D341Med (cell line): ENCODE data around the gene CDK13.

Experiments
- DNase-seq: peaks from one replicate; pipeline ENCODE4 v3.0.0; 2012; ENCODE audit warnings: low spot score

CDK13 gene

DNA sequence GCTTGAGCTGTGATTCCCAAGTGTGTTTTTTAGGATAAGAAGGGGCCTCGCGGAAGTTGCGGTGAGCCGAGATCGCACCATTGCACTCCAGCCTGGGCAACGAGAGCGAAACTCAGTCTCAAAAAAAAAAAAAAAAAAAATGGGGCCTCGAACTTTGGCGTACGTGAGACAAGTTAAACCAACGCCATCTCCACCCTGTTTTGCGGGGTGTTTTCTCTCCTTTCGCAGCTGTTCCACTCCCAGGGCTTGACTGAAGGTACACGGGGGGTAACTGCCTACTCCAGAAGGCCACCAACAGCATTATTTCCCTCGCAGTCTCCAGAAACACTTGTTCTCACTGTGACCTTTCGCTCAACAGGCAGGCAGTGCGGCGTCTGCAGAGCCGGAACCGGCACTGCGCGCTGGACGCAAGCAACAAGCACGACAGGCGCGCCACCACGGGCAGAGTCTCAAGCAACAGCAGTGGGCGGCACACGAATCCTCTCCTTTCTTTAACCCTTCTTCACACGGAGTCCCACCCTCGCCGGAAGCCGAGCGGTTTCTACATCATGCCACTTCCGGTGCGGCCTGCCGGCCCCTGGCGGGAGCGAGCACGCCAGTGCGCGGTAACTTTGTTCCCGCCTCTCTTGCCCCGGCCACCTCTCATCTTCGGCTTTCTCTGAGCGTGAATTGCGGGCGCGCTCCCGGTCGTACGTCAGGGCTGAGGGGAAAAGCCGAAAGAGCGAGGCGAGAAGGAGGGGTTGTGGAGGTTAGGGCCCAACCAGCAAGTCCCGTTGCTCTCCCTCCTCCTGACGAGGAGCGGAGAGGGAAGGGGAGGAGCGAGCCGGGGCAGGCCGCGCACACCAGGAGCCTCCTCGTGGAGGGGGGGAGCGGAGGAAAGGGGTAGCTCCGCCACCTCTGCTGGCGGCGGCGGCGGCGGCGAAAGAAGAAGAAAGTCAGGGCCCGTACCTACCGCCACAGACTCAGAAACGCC is 814 bp upstream of the CDK13 start:
- DNase-seq: peak; percentile 93

DNA sequence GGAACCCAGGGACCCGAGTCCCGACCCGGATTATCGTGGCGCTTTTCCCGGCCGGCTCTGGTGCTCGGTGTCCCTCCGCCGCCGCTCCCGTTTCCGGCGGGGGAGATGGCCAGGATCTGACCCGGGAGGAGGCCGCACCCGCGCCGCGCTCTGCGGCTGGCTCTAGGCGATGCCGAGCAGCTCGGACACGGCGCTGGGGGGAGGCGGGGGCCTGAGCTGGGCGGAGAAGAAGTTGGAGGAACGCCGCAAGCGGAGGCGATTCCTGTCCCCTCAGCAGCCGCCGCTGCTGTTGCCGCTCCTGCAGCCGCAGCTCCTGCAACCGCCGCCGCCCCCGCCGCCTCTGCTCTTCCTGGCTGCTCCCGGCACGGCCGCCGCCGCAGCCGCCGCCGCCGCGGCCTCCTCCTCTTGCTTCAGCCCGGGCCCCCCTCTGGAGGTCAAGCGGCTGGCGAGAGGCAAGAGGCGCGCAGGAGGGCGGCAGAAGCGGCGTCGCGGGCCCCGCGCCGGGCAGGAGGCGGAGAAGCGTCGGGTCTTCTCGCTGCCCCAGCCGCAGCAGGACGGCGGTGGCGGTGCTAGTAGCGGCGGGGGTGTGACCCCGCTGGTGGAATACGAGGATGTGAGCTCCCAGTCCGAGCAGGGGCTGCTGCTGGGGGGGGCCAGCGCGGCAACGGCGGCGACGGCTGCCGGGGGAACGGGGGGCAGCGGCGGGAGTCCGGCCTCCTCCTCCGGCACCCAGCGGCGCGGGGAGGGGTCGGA is 593 bp downstream of the CDK13 start:
- peak; percentile 55 for DNase-seq

DNA sequence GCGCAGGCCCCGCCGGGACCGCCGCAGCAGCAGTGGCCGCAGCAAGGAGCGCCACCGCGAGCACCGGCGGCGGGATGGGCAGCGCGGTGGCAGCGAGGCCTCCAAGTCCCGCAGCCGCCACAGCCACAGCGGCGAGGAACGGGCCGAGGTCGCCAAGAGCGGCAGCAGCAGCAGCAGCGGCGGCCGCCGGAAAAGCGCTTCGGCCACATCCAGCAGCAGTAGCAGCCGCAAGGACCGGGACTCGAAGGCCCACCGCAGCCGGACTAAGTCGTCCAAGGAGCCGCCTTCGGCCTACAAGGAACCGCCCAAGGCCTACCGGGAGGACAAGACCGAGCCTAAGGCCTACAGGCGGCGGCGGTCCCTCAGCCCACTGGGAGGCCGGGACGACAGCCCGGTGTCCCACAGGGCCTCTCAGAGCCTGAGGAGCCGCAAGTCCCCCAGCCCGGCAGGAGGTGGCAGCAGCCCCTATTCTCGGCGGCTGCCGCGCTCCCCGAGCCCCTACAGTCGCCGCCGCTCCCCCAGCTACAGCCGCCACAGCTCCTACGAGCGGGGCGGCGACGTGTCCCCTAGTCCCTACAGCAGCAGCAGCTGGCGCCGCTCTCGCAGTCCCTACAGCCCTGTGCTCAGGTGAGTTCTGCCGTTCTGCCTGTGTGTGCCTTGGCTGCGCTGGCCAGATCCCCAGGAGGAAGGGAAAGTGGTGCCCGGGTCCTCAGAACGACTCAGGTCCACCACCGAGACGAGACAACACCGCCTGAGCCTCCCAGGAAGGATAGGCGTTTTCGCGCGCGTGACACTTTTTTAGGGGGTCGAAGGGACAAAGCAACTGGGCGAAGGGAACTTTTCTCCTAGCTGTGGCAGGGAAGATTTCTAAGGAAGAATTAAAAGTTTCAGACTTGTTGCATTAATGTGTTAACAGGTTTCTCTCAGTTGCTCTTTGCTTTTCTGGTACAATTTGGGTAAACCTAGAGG is 1.5 kb downstream of the CDK13 start:
- DNase-seq: peak; percentile 84

DNA sequence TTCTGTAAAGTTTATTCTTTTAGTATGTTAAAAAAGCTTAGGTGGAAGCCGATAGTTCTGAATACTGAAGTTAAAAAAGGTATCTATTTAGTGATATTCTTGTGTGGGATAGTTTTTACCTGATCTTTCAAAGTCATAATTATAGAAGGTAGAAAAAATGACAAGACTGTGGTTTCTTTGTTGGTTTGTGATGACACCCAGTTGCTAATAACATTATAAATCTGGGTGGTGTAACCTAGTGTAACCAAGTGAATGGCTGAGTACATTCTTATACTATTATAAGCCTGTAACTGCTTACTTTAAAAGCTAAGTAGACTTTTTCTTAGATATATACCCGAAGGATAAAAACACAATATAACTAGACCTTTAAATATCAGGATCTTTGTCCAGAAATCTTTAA is 2.3 kb downstream of the CDK13 start:
- no peak for DNase-seq

DNA sequence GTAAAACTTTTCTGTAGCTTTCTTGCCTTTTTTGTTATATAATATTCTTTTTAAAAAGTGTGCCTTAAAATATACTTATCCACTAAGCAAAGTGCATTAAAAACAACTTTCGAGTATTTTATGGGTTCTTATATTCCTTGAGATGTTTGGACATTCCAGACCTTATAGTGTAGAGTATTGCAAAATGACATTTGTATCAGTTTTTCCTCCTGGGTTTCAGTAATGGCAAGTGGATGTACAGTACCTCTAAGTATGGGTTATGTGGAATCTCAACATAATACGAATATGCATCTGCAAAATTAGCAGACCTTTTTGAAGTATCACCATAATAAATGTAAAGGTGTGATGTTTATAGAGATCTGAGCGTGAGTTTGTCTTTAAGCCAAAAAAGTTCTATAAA is 2.7 kb downstream of the CDK13 start:
- no peak for DNase-seq

DNA sequence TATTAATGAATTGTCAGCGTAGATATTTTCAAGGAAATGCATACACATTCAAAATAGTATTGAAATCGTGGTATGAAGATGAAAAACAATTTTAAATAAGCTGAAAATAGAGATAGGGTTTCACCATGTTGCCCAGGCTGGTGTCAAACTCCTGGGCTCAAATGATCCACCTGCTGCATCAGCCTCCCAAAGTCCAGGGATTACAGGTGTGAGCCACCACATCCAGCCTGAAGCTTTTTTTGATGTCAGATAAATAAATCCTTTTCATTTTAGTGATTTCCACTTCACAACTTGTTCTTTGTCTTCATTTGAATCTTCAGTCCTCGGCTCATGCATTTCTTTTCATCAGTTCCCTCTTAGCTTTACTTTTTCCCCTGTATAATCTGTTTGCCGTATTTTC is 4.6 kb downstream of the CDK13 start:
- DNase-seq: no peak

DNA sequence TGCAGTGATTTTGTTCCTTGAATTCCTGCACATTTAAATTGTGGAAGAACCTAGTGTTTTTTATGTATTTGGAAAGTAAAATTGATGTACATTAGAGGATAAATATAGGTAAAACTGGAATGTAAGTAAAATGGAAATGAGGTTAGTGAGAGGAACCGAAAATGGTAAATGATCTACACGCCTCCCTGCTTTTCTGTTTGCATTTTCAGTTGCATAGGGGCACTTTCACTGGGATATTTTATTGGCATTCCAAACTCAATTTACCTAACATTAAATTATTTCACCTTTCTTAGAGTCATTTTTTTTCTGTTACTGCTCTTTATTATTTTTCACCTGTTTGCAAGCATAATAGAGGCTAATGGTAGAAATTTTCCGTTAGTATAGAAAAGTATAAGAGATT is 8.0 kb downstream of the CDK13 start:
- no peak for DNase-seq

DNA sequence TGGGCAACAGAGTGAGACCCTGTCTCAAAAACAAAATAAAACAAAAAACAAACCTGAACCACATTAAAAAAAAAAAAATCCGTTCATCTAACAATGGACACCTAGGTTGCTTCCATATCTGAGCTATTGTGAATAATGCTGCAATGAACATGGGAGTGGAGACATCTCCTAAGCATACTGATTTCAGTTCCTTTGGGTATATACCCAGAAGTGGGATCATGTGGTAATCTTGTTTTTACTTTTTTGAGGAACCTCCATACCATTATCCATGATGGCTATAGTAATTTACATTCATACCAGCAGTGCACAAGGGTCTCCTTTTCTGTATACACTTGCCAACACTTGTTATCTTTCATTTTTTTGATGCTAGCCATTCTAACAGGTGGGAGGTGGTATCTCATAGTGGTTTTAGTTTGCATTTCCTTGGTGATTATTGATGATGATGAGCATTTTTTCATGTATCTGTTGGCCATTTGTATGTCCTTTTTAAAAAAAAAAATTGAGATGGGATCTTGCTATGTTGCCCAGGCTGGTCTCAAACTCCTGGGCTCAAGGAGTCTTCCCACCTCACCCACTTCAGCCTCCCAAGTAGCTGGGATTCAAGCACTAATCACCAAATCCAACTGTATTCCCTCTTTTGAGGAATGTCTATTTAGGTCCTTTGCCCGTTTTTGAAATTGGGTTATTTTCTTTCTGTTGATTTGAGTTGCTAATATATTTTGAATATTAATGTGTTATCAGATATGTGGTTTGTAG is 17.5 kb downstream of the CDK13 start:
- DNase-seq: no peak

DNA sequence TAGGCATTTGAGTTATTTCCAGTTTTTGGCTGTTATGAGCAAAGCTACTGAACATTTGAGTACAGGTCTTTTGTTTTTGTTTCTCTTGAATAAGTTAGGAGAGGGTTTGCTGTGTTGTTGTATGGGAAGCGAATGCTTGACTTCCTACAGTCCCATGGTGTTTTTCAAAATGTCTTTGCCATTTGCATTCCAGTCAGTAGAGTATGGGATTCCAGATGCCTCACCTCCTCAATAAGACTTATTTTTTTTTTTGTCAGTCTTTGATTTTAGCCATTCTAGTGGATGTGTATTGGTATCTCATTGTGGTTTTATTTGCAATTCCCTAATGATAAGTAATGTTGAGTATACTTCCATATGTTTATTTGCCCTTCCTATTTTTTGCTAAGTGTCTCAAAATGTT is 19.4 kb downstream of the CDK13 start:
- DNase-seq: no peak

DNA sequence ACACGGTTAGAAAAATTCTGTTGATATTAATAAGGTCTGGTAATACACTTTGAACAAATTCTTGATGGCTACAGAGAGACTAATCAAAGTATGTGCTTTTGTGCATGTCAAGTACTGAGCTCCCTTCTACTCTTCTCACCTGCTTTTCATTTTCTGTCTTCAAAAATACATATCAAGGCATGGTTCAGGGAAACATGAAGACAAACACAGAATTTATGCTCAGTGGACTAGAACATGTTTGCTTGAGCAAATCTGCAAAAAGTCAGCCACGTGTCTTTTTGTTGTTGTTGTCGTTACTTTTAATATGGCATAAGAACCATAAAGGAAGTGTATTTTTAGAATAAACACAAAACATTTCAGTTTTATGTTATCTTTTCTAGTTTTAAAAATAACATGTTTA is 21.9 kb downstream of the CDK13 start:
- DNase-seq: no peak

DNA sequence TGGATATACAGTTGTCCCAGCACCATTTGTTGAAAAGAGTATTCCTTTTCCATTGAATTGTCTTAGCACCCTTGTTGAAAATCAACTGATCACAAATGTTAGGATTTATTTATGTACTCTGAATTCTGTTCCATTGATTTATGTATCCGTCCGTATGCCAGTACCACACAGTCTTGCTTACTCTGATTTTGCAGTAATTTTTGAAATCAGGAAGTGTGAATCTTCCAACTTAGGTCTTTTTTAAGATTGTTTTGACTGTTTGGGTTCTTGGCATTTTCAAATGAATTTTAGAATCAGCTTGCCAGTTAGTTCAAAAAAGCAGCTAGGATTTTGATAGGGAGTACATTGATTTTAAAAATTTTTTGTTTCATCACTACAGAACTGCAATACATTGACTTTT is 23.7 kb downstream of the CDK13 start:
- no peak for DNase-seq

DNA sequence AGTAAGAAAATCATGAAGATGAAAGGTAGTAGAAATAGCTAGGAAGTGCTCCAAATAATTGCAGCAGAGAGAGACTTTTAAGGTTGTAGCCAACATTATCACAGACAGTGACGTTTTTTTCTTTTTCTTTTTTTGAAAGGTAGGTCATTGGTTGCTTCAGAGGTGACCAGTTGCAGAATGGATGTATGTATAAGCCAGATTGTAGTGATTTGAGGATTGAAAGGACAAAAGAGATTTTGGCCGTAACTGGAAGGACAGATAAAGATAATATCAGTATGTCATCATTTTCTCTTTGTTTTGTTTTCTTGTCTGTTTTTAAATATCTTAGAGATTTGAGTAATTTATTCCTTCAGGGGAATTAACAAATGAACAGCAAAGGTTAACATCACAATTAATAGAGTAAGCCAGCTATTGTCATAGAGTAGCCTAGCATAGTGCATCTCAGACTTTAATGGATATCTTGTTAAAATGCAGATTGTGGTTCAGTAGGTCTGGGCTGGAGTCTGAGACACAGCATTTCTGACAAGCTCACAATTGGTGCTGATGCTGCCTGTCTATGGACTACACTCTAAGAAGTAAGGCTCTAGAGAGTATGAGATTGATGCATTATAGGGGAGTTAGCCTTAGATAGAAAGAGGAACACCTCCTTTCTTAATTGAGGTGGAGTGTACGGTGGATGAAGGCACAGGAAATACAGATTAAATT is 28.3 kb downstream of the CDK13 start:
- no peak for DNase-seq

DNA sequence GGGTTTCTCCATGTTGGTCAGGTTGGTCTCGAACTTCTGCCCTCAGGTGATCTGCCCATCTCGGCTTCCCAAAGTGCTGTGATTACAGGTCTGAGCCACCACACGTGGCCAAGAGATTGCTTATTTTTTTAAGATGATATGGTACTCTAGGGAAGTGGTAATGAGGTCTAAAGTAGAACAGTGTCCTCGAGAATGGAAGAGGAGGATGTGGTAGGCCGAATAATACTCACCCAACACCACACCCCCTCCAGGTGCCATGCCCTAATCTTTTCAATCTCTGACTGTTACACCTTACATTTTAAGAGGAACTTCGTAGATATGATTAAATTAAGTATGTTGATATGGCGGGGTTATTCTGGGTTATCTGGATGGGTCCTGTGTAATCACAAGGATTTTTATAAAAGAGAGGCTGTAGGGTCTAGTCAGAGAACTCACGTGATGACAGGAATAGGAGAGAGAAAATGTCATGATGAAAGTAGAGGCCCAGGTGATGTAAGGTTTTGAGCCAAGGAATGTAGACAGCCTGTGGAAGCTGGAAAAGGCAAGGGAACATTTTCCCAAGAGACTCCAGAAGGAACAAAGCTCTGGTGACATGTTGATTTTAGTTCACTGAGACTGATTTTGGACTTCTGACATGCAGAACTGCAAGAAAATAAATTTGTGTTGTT is 29.5 kb downstream of the CDK13 start:
- DNase-seq: no peak

DNA sequence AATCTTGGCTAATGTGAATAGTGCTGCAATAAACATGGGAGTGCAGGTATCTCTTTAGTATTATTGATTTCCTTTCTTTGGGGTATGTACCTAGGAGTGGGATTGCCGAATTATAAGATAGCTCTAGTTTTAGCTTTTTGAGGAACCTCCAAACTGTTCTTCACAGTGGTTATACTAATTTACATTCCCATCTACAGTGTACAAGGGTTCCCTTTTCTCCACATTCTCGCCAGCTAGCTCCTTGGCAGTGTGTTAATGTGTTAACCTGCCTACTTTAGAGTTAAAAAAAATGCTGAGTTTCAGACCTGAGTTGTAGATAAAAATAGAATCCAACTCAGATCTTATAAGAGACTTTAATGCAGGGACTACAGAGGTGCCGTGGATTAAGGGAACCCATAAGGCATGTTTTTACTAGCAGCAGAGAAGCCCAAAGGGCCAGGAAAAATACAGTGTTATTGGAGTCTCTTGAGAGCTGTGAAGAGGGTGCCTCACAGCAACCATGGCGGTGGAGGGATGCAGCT is 35.4 kb downstream of the CDK13 start:
- no peak for DNase-seq

DNA sequence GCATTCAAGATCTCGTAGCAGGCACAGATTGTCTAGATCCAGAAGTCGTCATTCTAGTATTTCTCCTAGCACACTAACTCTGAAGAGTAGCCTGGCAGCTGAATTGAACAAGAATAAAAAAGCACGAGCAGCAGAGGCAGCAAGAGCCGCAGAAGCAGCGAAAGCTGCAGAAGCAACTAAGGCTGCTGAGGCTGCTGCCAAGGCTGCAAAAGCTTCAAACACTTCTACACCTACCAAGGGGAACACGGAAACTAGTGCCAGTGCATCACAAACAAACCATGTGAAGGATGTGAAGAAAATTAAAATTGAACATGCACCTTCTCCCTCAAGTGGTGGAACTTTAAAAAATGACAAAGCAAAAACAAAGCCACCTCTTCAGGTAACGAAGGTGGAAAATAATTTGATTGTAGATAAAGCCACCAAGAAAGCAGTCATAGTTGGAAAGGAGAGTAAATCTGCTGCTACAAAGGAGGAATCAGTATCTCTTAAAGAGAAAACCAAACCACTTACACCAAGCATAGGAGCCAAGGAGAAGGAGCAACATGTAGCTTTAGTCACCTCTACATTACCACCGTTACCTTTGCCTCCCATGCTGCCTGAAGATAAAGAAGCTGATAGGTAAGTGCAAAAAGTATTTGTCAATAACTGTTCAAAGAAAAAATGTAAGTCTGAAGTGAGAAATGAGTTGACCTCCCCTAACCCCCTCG is 37.7 kb downstream of the CDK13 start:
- DNase-seq: peak; percentile 12

DNA sequence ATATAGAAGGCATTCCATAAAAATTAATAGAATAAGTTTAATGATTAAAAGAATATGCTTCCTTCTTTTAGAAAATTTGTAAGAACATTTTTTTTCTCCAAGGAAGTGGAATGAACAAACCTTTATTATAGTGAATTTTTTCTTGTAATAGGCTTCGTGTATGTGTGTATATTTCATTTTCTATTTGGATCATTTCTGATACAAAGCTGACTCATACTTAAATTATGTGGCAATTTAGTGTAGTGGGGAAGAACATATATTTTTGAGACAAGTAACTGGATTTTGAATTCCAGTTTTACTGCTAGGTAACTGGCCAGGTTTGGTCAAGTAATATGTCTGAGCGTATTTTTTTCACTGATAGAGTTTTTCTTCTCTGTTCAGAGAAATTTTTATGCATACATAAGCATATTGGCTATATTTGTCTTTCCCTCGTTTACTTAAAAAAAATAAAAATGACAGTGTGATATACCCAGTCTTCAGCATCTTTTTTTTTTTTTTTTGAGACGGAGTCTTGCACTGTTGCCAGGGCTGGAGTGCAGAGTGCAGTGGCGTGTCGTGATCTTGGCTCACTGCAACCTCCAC is 50.8 kb downstream of the CDK13 start:
- DNase-seq: no peak

DNA sequence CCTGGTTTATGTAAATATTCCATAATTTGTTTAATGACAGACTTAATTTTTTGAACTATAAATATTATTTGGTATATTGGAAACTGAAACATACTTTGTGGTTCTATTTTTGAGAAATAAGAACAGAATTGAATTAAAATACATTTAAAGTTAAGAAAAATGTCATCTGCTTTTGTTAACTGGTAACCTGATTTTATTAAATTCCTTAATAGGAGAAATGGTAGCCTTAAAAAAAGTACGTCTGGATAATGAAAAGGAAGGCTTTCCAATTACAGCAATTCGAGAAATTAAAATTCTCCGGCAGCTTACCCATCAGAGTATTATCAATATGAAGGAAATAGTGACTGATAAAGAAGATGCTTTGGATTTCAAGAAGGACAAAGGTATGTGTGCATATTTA is 51.6 kb downstream of the CDK13 start:
- no peak for DNase-seq

DNA sequence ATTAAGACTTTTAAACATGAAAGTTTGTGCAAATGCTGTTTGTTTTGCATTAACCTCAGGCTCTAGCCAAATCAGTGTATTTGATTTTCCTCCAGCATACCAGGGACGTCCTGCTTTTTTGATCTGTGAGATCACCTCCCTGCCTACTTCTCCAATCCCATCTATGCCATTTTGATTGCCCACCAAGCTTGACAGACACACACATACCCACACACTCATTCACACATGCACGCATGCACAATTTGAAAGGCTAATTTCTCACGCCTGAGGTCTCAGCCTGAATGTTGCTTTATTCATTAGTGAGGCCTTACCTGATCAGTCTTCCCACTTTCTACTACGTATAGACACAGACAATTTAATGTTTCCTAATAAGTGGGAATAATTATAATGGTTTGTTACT is 53.5 kb downstream of the CDK13 start:
- no peak for DNase-seq
